ENCODE measurements around the gene GBA2.

DNA sequence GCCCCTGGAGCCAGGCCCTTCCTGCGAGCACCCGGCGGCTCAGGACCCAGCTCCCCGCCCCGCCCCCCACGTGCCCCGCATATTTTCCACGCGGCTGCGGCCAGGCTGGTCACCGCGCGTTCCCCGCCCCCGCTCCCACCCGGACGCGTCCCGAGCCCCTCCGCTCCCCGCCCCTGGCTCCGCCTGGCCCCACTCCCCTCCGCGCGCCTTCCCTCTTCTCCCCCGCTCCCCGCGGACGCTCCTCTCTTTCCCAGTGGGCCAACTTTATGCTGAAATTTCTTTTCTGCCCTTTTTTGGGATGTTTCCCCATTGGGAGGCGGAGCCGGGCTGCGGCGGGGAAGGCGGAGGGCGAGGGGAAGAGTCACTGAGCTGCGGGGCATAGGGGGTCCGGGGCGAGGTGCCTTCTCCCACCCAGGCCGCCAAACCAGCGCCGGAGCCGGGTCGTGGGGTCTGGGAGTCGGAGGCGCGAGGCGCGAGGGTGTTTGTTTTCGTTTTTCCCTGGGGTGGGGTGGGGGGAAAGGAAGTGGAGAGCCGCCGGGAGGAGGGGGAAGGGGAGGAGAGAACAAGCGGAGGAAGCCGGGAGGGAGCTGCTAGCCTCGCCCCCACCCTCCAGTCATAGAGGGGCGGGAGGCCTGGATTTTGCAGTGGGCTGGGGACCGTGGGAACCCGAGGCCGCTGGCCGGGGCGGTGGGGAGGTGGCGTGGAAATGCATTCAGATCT, 58.3 kb downstream of the GBA2 start:
- TF ChIP-seq, protein P1, sequence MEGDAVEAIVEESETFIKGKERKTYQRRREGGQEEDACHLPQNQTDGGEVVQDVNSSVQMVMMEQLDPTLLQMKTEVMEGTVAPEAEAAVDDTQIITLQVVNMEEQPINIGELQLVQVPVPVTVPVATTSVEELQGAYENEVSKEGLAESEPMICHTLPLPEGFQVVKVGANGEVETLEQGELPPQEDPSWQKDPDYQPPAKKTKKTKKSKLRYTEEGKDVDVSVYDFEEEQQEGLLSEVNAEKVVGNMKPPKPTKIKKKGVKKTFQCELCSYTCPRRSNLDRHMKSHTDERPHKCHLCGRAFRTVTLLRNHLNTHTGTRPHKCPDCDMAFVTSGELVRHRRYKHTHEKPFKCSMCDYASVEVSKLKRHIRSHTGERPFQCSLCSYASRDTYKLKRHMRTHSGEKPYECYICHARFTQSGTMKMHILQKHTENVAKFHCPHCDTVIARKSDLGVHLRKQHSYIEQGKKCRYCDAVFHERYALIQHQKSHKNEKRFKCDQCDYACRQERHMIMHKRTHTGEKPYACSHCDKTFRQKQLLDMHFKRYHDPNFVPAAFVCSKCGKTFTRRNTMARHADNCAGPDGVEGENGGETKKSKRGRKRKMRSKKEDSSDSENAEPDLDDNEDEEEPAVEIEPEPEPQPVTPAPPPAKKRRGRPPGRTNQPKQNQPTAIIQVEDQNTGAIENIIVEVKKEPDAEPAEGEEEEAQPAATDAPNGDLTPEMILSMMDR (conservative IDR thresholded peaks at IDR 0.05 in 1 of 2, IDR thresholded peaks at IDR 0.05 in 1 of 2; ENCODE audit: extremely low read depth in 1 of 2, insufficient read depth in 1 of 2, low read depth in 1 of 2, low read length in 2 of 2) = no peak
- TF ChIP-seq EZH2 (IDR thresholded peaks at IDR 0.05; ENCODE audit: borderline replicate concordance, low read length) = no peak

Measured in mammary epithelial cell (primary cell).